ENCODE results near the gene CCDC40. TPM values are rescaled to one million over a fixed set of nuclear protein-coding genes. Genes with fewer than 3 reads are reported as not detected.

Gene CCDC40
- total and polyA plus RNA-seq, 2 of the 13 experiments (the other 11 are each of a cell fraction or from before 2014, with no cell fraction given): 4.1 to 5.5 TPM

- TF ChIP-seq SRSF9 (IDR thresholded peaks at IDR 0.05; ENCODE audit: borderline replicate concordance, insufficient read depth, low read depth, low read length, poor library complexity, severe bottlenecking) (no peak), RARG (CRISPR knock-in tag; IDR thresholded peaks at IDR 0.05; ENCODE audit: low read depth) (no peak), POGZ (CRISPR knock-in tag; IDR thresholded peaks at IDR 0.05) (peak; percentile 23; the same call in 1 of the 2 replicates), ZNF550 (CRISPR knock-in tag; IDR thresholded peaks at IDR 0.05; ENCODE audit: borderline replicate concordance) (no peak), PAXIP1 (CRISPR knock-in tag; conservative IDR thresholded peaks at IDR 0.05) (no peak), ASH2L (IDR thresholded peaks at IDR 0.05; ENCODE audit: insufficient read length, low read depth, low read length) (no peak), ZNF280B (CRISPR knock-in tag; IDR thresholded peaks at IDR 0.05; ENCODE audit: borderline replicate concordance) (no peak), ZNF891 (CRISPR knock-in tag; IDR thresholded peaks at IDR 0.05) (0 out of 2 replicates have a peak, but pooled peaks have one; percentile 4), MXD1 (CRISPR knock-in tag; IDR thresholded peaks at IDR 0.05) (0 out of 2 replicates have a peak, but pooled peaks have one; percentile 21), NFKB2 (CRISPR knock-in tag; IDR thresholded peaks at IDR 0.05; ENCODE audit: borderline replicate concordance) (no peak), ATM (IDR thresholded peaks at IDR 0.05; ENCODE audit: borderline replicate concordance) (no peak), GABPB1 (CRISPR knock-in tag; IDR thresholded peaks at IDR 0.05) (no peak), ZSCAN31 (CRISPR knock-in tag; IDR thresholded peaks at IDR 0.05; ENCODE audit: low read depth) (no peak), ZNF564 (CRISPR knock-in tag; IDR thresholded peaks at IDR 0.05) (0 out of 2 replicates have a peak, but pooled peaks have one; percentile 20), MNT (IDR thresholded peaks at IDR 0.05) (peak; percentile 25; the same call in 1 of the 2 replicates), ZNF234 (CRISPR knock-in tag; conservative IDR thresholded peaks at IDR 0.05) (no peak), MAFG (CRISPR knock-in tag; IDR thresholded peaks at IDR 0.05) (no peak), MAFK (conservative IDR thresholded peaks at IDR 0.05 in 1 of 2, IDR thresholded peaks at IDR 0.05 in 1 of 2; ENCODE audit: low read length in 2 of 2) (no peak)
- TF ChIP-seq, protein P1, sequence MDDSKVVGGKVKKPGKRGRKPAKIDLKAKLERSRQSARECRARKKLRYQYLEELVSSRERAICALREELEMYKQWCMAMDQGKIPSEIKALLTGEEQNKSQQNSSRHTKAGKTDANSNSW (CRISPR knock-in tag; IDR thresholded peaks at IDR 0.05; ENCODE audit: borderline replicate concordance): no peak
- TF ChIP-seq, protein P2, sequence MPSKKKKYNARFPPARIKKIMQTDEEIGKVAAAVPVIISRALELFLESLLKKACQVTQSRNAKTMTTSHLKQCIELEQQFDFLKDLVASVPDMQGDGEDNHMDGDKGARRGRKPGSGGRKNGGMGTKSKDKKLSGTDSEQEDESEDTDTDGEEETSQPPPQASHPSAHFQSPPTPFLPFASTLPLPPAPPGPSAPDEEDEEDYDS (CRISPR knock-in tag; IDR thresholded peaks at IDR 0.05): no peak
Observed at GRCh38 chr17:80024206-80024972, 12.1 kb upstream of the CCDC40 start (continued).
